HepG2 (cell line): Measurements from ENCODE around the gene CEP131. TPM values are rescaled to one million over a fixed set of nuclear protein-coding genes. Genes with fewer than 3 reads are reported as not detected.

ENCODE experiments used
- AGO1 ChIP-seq: fragments of 200-400 bp; formaldehyde crosslinking; IDR thresholded peaks from 2 replicates; pipeline ENCODE4 v1.6.1; 2017; ENCODE audit warnings: mild to moderate bottlenecking, low read depth, low read length, moderate library complexity; ENCODE audit not compliant: poor library complexity, severe bottlenecking
- FOXA3 ChIP-seq: IDR thresholded peaks from 2 replicates; pipeline ENCODE4 v1.6.1; 2016; ENCODE audit warnings: missing genetic modification reagents, missing compliant biosample characterization
- GLMP ChIP-seq: sonication (generic); formaldehyde crosslinking; IDR thresholded peaks from 2 replicates; pipeline ENCODE4 v1.9.0; 2021; ENCODE audit warnings: missing genetic modification reagents, mild to moderate bottlenecking, borderline replicate concordance
- IKZF4 ChIP-seq: sonication (generic); formaldehyde crosslinking; IDR thresholded peaks from 2 replicates; pipeline ENCODE4 v1.5.1; 2020; ENCODE audit warnings: borderline replicate concordance, mild to moderate bottlenecking, low read depth, missing genetic modification reagents; ENCODE audit errors: not compliant biosample characterization
- KDM1A ChIP-seq: IDR thresholded peaks from 2 replicates; pipeline ENCODE4 v1.6.1; 2016; ENCODE audit warnings: missing compliant biosample characterization
- KDM2A ChIP-seq: sonication (generic); formaldehyde crosslinking; IDR thresholded peaks from 2 replicates; pipeline ENCODE4 v1.4.0; 2020; ENCODE audit warnings: low read depth, missing genetic modification reagents, borderline replicate concordance
- MAFK ChIP-seq, 2 experiments: IDR thresholded peaks in 1 of 2; conservative IDR thresholded peaks in 1 of 2; 2 replicates each; pipeline ENCODE4 v1.6.1; 2011; ENCODE audit warnings: improper control_type of control experiment in 2 of 2, low read length in 2 of 2
- PPARG ChIP-seq: conservative IDR thresholded peaks from 2 replicates; pipeline ENCODE4 v1.6.1; 2016; ENCODE audit warnings: missing biosample characterization, missing genetic modification reagents
- RORA ChIP-seq: sonication (generic); formaldehyde crosslinking; IDR thresholded peaks from 2 replicates; pipeline ENCODE4 v1.5.0; 2020; ENCODE audit warnings: mild to moderate bottlenecking, missing genetic modification reagents, moderate library complexity
- ZBTB20 ChIP-seq: sonication (generic); formaldehyde crosslinking; IDR thresholded peaks from 2 replicates; pipeline ENCODE4 v1.8.1; 2023; ENCODE audit warnings: missing genetic modification reagents, low read depth, mild to moderate bottlenecking, borderline replicate concordance
- ZNF138 ChIP-seq: sonication (generic); formaldehyde crosslinking; IDR thresholded peaks from 2 replicates; pipeline ENCODE4 v1.5.0; 2020; ENCODE audit warnings: mild to moderate bottlenecking, low read depth, missing genetic modification reagents
- ZNF256 ChIP-seq: sonication (generic); formaldehyde crosslinking; conservative IDR thresholded peaks from 2 replicates; pipeline ENCODE4 v1.4.0; 2020; ENCODE audit warnings: missing genetic modification reagents
- ZNF276 ChIP-seq: sonication (generic); formaldehyde crosslinking; IDR thresholded peaks from 2 replicates; pipeline ENCODE4 v1.4.0; 2020; ENCODE audit warnings: mild to moderate bottlenecking, low read depth, missing genetic modification reagents
- ZNF281 ChIP-seq: sonication (generic); formaldehyde crosslinking; IDR thresholded peaks from 2 replicates; pipeline ENCODE4 v1.4.0; 2020; ENCODE audit warnings: missing genetic modification reagents, borderline replicate concordance
- ZNF362 ChIP-seq: sonication (generic); formaldehyde crosslinking; IDR thresholded peaks from 2 replicates; pipeline ENCODE4 v1.4.0; 2020; ENCODE audit warnings: missing genetic modification reagents, mild to moderate bottlenecking, borderline replicate concordance
- ZNF878 ChIP-seq: sonication (generic); formaldehyde crosslinking; IDR thresholded peaks from 2 replicates; pipeline ENCODE4 v1.8.1; 2023; ENCODE audit warnings: mild to moderate bottlenecking, missing genetic modification reagents, moderate library complexity
- polyA plus RNA-seq, 8 experiments: library from polyadenylated mRNA; depleted of rRNA in 3 of 8; stranded (reverse) in 7 of 8; unstranded in 1 of 8; fragments of >200 nt; fragmentation: Illumina TruSeq in 4 of 8; extraction: Trizol in 4 of 8; gene quantifications; 2 replicates each; pipeline versions ENCODE4 v1.2.1 to v1.2.3, GENCODE V29; 2011 to 2016; ENCODE audit warnings: low read depth in 4 of 8, missing spikeins in 1 of 8, mixed read lengths in 1 of 8; ENCODE audit not compliant: insufficient read depth in 1 of 8
- total RNA-seq, 5 experiments: library from RNA; depleted of rRNA; stranded (reverse); fragments of >200 nt; fragmentation: Illumina TruSeq; extraction: Trizol; gene quantifications; 2 replicates each; pipeline ENCODE4 v1.2.3, GENCODE V29; 2016; ENCODE audit warnings: low read depth in 1 of 5
- TF ChIP-seq, protein P1 (sequence below): sonication (generic); formaldehyde crosslinking; IDR thresholded peaks from 2 replicates; pipeline ENCODE4 v1.5.1; 2020; ENCODE audit warnings: missing genetic modification reagents, mild to moderate bottlenecking, borderline replicate concordance
- TF ChIP-seq, protein P2 (sequence below): sonication (generic); formaldehyde crosslinking; IDR thresholded peaks from 2 replicates; pipeline ENCODE4 v1.4.0; 2020; ENCODE audit warnings: mild to moderate bottlenecking, low read depth, missing genetic modification reagents

CEP131 gene
- total and polyA plus RNA-seq, 2 of the 13 experiments (the other 11 are each of a cell fraction or from before 2014, with no cell fraction given), result 5.0 to 16.8 TPM

GRCh38 chr17:81238490-81238814, 15.7 kb upstream of the CEP131 start (continued):
- TF ChIP-seq ZNF362 (CRISPR knock-in tag) (no peak), AGO1 (no peak), FOXA3 (CRISPR knock-in tag) (no peak), RORA (CRISPR knock-in tag) (no peak), KDM1A (CRISPR knock-in tag) (no peak), PPARG (CRISPR knock-in tag) (no peak), ZNF256 (no peak), ZBTB20 (0 out of 2 replicates have a peak, but pooled peaks have one; percentile 3), GLMP (CRISPR knock-in tag) (no peak), ZNF276 (0 out of 2 replicates have a peak, but pooled peaks have one; percentile 25), MAFK (conservative IDR thresholded peaks at IDR 0.05 in 1 of 2, IDR thresholded peaks at IDR 0.05 in 1 of 2; ENCODE audit: low read length in 2 of 2) (no peak), ZNF281 (CRISPR knock-in tag) (no peak), ZNF138 (CRISPR knock-in tag) (0 out of 2 replicates have a peak, but pooled peaks have one; percentile 79), KDM2A (no peak; the same call in 1 of the 2 replicates), ZNF878 (CRISPR knock-in tag) (no peak), IKZF4 (peak; percentile 31)
- TF ChIP-seq, protein P1, sequence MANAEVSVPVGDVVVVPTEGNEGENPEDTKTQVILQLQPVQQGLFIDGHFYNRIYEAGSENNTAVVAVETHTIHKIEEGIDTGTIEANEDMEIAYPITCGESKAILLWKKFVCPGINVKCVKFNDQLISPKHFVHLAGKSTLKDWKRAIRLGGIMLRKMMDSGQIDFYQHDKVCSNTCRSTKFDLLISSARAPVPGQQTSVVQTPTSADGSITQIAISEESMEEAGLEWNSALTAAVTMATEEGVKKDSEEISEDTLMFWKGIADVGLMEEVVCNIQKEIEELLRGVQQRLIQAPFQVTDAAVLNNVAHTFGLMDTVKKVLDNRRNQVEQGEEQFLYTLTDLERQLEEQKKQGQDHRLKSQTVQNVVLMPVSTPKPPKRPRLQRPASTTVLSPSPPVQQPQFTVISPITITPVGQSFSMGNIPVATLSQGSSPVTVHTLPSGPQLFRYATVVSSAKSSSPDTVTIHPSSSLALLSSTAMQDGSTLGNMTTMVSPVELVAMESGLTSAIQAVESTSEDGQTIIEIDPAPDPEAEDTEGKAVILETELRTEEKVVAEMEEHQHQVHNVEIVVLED (CRISPR knock-in tag), result no peak
- TF ChIP-seq, protein P2, sequence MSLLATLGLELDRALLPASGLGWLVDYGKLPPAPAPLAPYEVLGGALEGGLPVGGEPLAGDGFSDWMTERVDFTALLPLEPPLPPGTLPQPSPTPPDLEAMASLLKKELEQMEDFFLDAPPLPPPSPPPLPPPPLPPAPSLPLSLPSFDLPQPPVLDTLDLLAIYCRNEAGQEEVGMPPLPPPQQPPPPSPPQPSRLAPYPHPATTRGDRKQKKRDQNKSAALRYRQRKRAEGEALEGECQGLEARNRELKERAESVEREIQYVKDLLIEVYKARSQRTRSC (CRISPR knock-in tag), result no peak
